HG02642 (cell line): Measurements from ENCODE around the gene CYP2S1.

Experiments used
- ATAC-seq: cut with Tn5 transposase; IDR thresholded peaks from one replicate; pipeline ENCODE4 v1.9.1; 2021; ENCODE audit warnings: mild to moderate bottlenecking; ENCODE audit not compliant: unreplicated experiment, poor library complexity

Gene CYP2S1

DNA sequence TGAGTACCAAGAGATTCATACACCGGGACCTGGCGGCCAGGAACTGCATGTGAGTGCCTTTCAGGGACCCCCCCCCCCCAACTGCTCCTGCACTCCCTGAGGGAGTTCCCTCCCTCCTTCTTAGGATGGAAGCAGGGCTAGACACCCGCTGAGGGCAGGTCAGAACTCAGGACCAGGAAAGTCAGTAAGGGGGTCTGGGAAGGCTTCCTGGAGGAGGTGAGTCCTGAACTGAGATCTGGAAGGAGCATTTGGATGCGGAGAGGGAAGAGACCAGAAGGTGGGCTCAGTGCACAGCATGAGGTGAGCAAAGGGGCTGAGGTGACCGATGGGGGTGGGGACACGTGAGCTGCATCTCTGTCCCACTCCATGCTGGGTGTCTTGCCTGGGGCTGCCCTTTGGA, 60.6 kb downstream of the CYP2S1 start:
- no peak for ATAC-seq

- ATAC-seq, result no peak
These were observed 62.2 kb downstream of the CYP2S1 start for GRCh38 chr19:41255171-41255570.
